ENCODE results near the gene GNAS.
A peak's percentile ranks its signal among the peaks of the same experiment; 100 is the strongest.

The GNAS gene

GRCh38 chr20:58854638-58855471, 2.3 kb downstream of the GNAS start:
- no peak for DNase-seq (ENCODE audit: low spot score)

- DNase-seq (ENCODE audit: low spot score), result no peak
These were observed 3.2 kb downstream of the GNAS start for GRCh38 chr20:58855506-58856389.

GRCh38 chr20:58863044-58863790, 10.7 kb downstream of the GNAS start:
- DNase-seq (ENCODE audit: low spot score), result no peak

GRCh38 chr20:58864346-58864745, 11.8 kb downstream of the GNAS start:
- DNase-seq (ENCODE audit: low spot score), result no peak

GRCh38 chr20:58865843-58866242, 13.3 kb downstream of the GNAS start:
- DNase-seq (ENCODE audit: low spot score), result no peak

- no peak for DNase-seq (ENCODE audit: low spot score)
These were observed 14.7 kb downstream of the GNAS start for GRCh38 chr20:58867211-58867610.

GRCh38 chr20:58868795-58869194, 16.3 kb downstream of the GNAS start:
- no peak for DNase-seq (ENCODE audit: low spot score)

- no peak for DNase-seq (ENCODE audit: low spot score)
These were observed 17.2 kb downstream of the GNAS start for GRCh38 chr20:58869662-58870227.

- peak; percentile 57 for DNase-seq (ENCODE audit: low spot score)
These were observed 17.9 kb downstream of the GNAS start for GRCh38 chr20:58870293-58871014.

- no peak for DNase-seq (ENCODE audit: low spot score)
These were observed 19.1 kb downstream of the GNAS start for GRCh38 chr20:58871533-58872102.

- DNase-seq (ENCODE audit: low spot score), result no peak
These were observed 22.0 kb downstream of the GNAS start for GRCh38 chr20:58874469-58874868.

- DNase-seq (ENCODE audit: low spot score), result no peak
These were observed 22.6 kb downstream of the GNAS start for GRCh38 chr20:58875111-58875510.

- no peak for DNase-seq (ENCODE audit: low spot score)
These were observed 23.1 kb downstream of the GNAS start for GRCh38 chr20:58875541-58876134.

GRCh38 chr20:58876437-58876836, 23.9 kb downstream of the GNAS start:
- DNase-seq (ENCODE audit: low spot score), result no peak

GRCh38 chr20:58877050-58877975, 24.8 kb downstream of the GNAS start:
- no peak for DNase-seq (ENCODE audit: low spot score)

GRCh38 chr20:58877976-58878360, 25.5 kb downstream of the GNAS start:
- no peak for DNase-seq (ENCODE audit: low spot score)

GRCh38 chr20:58878399-58878798, 25.9 kb downstream of the GNAS start:
- no peak for DNase-seq (ENCODE audit: low spot score)

GRCh38 chr20:58880441-58880840, 27.9 kb downstream of the GNAS start:
- DNase-seq (ENCODE audit: low spot score), result no peak

- no peak for DNase-seq (ENCODE audit: low spot score)
These were observed 28.7 kb downstream of the GNAS start for GRCh38 chr20:58880994-58881752.
